Lower lobe of right lung (tissue), 2 donors: Measurements from ENCODE around the gene EBLN2. TPM values are rescaled to one million over a fixed set of nuclear protein-coding genes. Genes with fewer than 3 reads are reported as not detected.

ENCODE experiments used
- ATAC-seq, 2 donors: fragments of 200-7000 bp; cut with Tn5 transposase; one replicate each; pipeline ENCODE4 v1.9.1; 2020 to 2022; ENCODE audit warnings: mild to moderate bottlenecking in 2 of 2, moderate library complexity in 2 of 2
- DNase-seq: peaks from one replicate; pipeline ENCODE4 v3.0.0-alpha.2; 2020
- H3K27ac ChIP-seq: fragments of 200-600 bp; one replicate; pipeline ENCODE4 v1.8.0; 2022
- H3K27me3 ChIP-seq: fragments of 200-600 bp; one replicate; pipeline ENCODE4 v1.8.0; 2022; ENCODE audit warnings: low read depth
- H3K36me3 ChIP-seq: fragments of 200-600 bp; one replicate; pipeline ENCODE4 v1.8.0; 2022; ENCODE audit warnings: mild to moderate bottlenecking
- H3K4me1 ChIP-seq: fragments of 200-600 bp; one replicate; pipeline ENCODE4 v1.8.0; 2022
- H3K4me3 ChIP-seq: fragments of 200-600 bp; one replicate; pipeline ENCODE4 v1.8.0; 2022; ENCODE audit warnings: mild to moderate bottlenecking
- H3K9me3 ChIP-seq: fragments of 200-600 bp; one replicate; pipeline ENCODE4 v1.8.0; 2022
- CTCF ChIP-seq: fragments of 200-600 bp; IDR thresholded peaks from one replicate; pipeline ENCODE4 v1.8.0; 2022; ENCODE audit warnings: antibody characterized with exemption, mild to moderate bottlenecking
- intact Hi-C: fragments of 100-400 bp; cut with DNase I; formaldehyde crosslinking; loops from one replicate; pipeline ENCODE4 v1.11.0; 2022
- total RNA-seq: library from RNA; stranded (reverse); fragmentation: NEBNext Ultra II Directional; extraction: Animal tissue kit (Norgen Biotek cat#: 25700); gene quantifications from one replicate; pipeline ENCODE4 v1.2.1, GENCODE V29; 2021
- donor health status: DM: no; HTN: yes; CAD: no; lungs with severe emphysema.

Gene EBLN2
- total RNA-seq, 1 donor from 2014 or later: 3.6 TPM

GRCh38 chr3:73026111-73026759, 35.2 kb upstream of the EBLN2 start:
- DNase-seq: no peak
- no peak for TF ChIP-seq CTCF
- Histone ChIP-seq H3K4me3 (no peak overlapping the region), H3K4me1 (peaks cover 31% of the 10 kb centered on the region), H3K27me3 (no peaks in the 10 kb centered on the region), H3K36me3 (no peaks in the 10 kb centered on the region), H3K27ac (no peak overlapping the region), H3K9me3 (no peaks in the 10 kb centered on the region)
- intact Hi-C loops: no loop called here
- ATAC-seq: no peak

GRCh38 chr3:73026760-73027113, 34.7 kb upstream of the EBLN2 start:
- ATAC-seq: no peak

GRCh38 chr3:73028803-73029202, 32.7 kb upstream of the EBLN2 start:
- H3K27ac ChIP-seq: no peak overlapping the region
- H3K4me1 ChIP-seq: peaks cover 31% of the 10 kb centered on the region
- no peaks in the 10 kb centered on the region for H3K9me3 ChIP-seq
- no peak for TF ChIP-seq CTCF
- ATAC-seq (no peak), DNase-seq (no peak)
- intact Hi-C loops: no loop called here
- no peaks in the 10 kb centered on the region for H3K27me3 ChIP-seq
- H3K4me3 ChIP-seq: no peak overlapping the region
- H3K36me3 ChIP-seq: no peaks in the 10 kb centered on the region

More at GRCh38 chr3:73026760-73027113, 34.7 kb upstream of the EBLN2 start:
- TF ChIP-seq CTCF: no peak
- H3K4me1 ChIP-seq: peaks cover 31% of the 10 kb centered on the region
- H3K9me3 ChIP-seq: no peaks in the 10 kb centered on the region
- no peak overlapping the region for H3K4me3 ChIP-seq
- intact Hi-C loops: no loop called here
- H3K36me3 ChIP-seq: no peaks in the 10 kb centered on the region
- H3K27ac ChIP-seq: no peak overlapping the region
- H3K27me3 ChIP-seq: no peaks in the 10 kb centered on the region
- DNase-seq: no peak

GRCh38 chr3:73029321-73029796, 32.1 kb upstream of the EBLN2 start:
- Histone ChIP-seq H3K27me3 (no peaks in the 10 kb centered on the region), H3K9me3 (no peaks in the 10 kb centered on the region), H3K4me1 (peaks cover 30% of the 10 kb centered on the region), H3K36me3 (no peaks in the 10 kb centered on the region), H3K4me3 (no peak overlapping the region), H3K27ac (no peak overlapping the region)
- no peak for DNase-seq
- ATAC-seq: peak in 1 of 2 donors; percentile 73
- no peak for TF ChIP-seq CTCF
- intact Hi-C loops: no loop called here

- Histone ChIP-seq H3K36me3 (no peaks in the 10 kb centered on the region), H3K27me3 (no peaks in the 10 kb centered on the region), H3K4me1 (peaks cover 22% of the 10 kb centered on the region), H3K9me3 (no peaks in the 10 kb centered on the region), H3K27ac (no peak overlapping the region), H3K4me3 (no peak overlapping the region)
- DNase-seq (no peak), ATAC-seq (no peak)
- no peak for TF ChIP-seq CTCF
- intact Hi-C loops: no loop called here
Observed at GRCh38 chr3:73030073-73030597, 31.3 kb upstream of the EBLN2 start.
